HG02759 (cell line): Measurements from ENCODE around the gene HDLBP.
A peak's percentile ranks its signal among the peaks of the same experiment; 100 is the strongest.

Experiments
- ATAC-seq: cut with Tn5 transposase; IDR thresholded peaks from one replicate; pipeline ENCODE4 v1.9.1; 2021; ENCODE audit warnings: mild to moderate bottlenecking, moderate library complexity; ENCODE audit not compliant: unreplicated experiment

Gene HDLBP

DNA sequence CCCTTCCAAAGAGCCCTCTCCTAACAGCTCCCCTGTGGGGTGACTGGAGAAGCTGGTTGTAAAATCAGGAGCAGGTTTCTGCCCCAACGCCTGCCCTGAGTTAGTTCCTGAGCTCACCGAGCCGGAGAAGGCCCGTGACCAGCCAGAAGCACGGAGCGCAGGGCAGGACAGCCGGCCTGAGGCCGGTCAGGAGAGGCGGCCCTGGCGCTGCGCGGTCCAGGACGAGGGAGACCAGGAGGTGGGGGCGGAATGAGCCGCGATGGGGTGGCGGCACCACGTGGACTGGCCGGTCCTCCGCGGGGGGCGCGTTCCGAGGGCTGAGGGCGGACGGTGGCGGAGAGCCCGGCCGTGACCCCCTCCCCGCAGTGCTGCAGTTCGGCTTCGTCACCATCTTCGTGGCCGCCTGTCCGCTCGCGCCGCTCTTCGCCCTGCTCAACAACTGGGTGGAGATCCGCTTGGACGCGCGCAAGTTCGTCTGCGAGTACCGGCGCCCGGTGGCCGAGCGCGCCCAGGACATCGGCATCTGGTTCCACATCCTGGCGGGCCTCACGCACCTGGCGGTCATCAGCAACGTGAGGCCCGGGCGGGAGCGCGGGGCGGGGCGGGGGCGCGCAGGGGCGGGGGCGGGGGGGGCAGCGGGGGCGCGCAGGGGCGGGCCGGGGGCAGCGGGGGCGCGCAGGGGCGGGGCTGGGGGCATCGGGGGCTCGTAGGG lies 98.0 kb downstream of the HDLBP start:
- ATAC-seq = peak; percentile 50

GRCh38 chr2:241216211-241216761 lies 99.2 kb downstream of the HDLBP start:
- ATAC-seq = no peak

DNA sequence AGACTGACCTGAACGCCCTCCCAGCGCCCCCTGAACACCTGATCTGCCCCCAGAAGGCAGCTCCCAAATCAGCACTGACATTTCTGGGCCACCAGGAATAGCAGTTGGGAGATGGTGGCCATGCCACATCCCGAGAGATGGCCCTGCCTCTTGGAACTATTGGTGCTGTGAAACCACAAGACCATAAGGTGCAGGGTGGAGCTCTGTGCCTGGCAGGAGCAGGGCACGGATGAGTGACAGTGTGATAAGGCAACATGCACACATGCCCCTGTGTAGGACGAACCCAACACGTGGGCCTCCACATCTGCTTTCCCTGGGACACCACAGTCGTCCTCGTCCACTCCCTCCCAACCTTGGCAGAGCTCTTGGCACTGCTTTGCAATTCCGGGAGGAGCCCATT lies 100.1 kb downstream of the HDLBP start:
- ATAC-seq = no peak

- ATAC-seq = no peak
Measured at GRCh38 chr2:241214766-241215165, 100.7 kb downstream of the HDLBP start.

DNA sequence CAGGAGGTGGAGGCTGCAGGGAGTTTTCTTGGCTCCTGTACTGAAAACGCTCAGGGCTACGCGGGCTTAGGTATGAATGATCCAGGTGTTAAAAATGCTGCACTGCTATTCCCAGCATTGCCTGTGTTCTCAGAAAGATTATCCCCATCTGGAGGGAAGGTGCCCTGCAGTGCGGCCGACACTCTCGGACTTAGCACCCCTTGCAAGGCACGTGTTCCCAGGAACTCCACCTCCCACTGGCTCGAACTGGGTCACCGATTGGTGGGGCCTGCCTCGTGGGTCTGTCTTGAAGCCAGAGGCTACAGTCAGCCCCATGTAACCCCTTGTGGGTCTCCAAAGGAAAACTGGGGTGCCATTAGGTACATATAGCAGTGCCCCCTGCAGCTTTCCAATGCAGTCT lies 101.3 kb downstream of the HDLBP start:
- no peak for ATAC-seq

GRCh38 chr2:241213567-241213966 lies 101.9 kb downstream of the HDLBP start:
- no peak for ATAC-seq

- ATAC-seq = no peak
Measured at GRCh38 chr2:241213041-241213440, 102.4 kb downstream of the HDLBP start.

GRCh38 chr2:241211276-241211675 lies 104.2 kb downstream of the HDLBP start:
- ATAC-seq = no peak

DNA sequence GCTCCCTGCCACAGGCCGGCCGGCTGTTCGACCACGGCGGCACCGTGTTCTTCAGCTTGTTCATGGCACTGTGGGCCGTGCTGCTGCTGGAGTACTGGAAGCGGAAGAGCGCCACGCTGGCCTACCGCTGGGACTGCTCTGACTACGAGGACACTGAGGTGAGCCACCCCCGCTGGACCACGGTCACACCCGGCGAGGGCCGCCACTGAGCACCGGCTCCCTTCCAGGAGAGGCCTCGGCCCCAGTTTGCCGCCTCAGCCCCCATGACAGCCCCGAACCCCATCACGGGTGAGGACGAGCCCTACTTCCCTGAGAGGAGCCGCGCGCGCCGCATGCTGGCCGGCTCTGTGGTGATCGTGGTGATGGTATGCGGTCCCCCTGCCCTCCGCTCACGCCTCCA lies 106.2 kb downstream of the HDLBP start:
- no peak for ATAC-seq

DNA sequence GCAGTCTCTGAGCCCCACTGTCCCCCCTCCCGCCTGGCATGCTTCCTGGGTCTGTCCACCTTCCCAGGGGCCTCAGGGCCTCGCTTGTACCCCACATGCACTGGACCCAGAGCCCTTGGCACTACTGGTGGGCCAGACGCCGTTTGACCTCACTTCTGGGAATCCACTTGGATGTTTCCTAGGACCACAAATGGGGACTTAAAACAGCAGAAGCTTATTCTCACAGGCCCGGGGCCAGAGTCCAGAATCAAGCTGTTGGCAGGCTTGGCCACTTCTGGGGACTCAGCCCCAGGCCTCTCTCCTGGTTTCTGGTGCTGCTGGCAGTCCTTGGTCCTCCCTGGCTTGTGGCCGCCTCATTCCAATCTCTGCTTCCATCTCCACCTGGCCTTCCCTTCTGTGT lies 107.4 kb downstream of the HDLBP start:
- ATAC-seq = no peak

- no peak for ATAC-seq
Measured at GRCh38 chr2:241207641-241208040, 107.8 kb downstream of the HDLBP start.

GRCh38 chr2:241207151-241207550 lies 108.3 kb downstream of the HDLBP start:
- no peak for ATAC-seq

DNA sequence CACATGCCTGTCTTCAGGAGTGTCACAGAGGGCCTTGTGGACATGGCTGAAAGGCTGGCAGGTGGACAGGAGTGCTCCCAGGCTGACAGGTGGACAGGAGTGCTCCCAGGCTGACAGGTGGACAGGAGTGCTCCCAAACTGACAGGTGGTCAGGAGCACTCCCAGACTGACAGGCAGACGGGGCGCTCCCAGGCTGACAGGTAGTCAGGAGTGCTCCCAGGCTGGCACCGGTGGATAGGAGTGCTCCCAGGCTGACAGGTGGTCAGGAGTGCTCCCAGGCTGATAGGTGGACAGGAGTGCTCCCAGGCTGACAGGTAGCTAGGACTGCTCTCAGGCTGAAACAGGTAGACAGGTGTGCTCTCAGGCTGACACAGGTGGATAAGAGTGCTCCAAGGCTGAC lies 110.4 kb downstream of the HDLBP start:
- no peak for ATAC-seq

DNA sequence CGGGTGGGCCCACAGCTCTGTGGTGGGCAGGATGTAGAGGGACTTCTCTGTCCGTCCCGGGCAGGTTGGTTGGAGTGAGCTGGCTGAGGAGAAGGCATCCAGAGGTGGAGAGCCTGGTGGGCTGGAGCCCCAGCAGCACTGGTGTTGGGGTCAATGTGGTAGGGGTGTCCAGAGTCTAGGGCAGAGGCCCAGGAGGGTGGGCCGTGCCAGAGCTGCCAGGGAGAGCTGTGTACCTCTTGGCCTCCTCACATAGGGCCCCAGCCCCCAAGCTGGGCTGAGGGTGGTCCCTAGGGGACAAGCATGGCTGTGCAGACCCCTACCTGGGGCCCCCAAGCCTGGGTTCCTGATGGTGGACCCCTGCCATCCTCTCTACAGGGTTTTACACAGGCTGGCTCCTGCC lies 111.0 kb downstream of the HDLBP start:
- ATAC-seq = no peak

DNA sequence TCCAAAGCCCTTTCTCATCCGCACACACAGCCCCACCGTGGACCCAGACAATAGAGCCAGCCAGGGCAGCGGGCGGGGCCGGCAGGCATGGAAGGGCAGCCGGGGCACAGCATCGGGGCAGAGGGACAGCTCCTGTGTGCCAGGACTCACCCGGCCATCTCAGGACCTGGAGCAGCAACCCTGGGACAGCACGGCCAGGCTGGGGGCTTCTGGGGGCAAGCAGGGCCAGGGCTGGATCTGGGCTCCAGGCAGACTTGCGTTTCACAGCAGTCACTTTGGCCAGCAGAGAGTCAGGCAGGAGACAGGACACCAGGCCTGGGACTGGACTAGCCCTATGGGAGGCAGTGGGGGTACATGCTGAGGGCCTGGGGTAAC lies 111.5 kb downstream of the HDLBP start:
- ATAC-seq = no peak

- no peak for ATAC-seq
Measured at GRCh38 chr2:241203218-241204009, 112.1 kb downstream of the HDLBP start.

- ATAC-seq = no peak
Measured at GRCh38 chr2:241202681-241203080, 112.8 kb downstream of the HDLBP start.

DNA sequence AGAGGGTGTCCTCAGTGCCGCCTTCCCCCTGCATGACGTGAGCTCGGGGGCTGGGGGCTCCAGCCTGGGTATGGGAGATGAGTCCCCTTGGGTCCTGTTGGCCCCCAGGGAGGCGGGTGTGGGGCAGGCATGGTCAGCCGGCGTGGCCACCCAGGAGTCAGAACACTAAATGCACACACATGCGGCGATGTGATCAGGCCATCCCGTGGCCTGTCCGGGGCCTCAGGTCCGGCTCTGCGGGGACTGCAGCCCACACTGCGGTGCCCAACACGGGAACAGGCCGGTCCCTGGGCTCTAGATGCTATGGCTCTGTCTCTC lies 113.2 kb downstream of the HDLBP start:
- ATAC-seq = no peak

DNA sequence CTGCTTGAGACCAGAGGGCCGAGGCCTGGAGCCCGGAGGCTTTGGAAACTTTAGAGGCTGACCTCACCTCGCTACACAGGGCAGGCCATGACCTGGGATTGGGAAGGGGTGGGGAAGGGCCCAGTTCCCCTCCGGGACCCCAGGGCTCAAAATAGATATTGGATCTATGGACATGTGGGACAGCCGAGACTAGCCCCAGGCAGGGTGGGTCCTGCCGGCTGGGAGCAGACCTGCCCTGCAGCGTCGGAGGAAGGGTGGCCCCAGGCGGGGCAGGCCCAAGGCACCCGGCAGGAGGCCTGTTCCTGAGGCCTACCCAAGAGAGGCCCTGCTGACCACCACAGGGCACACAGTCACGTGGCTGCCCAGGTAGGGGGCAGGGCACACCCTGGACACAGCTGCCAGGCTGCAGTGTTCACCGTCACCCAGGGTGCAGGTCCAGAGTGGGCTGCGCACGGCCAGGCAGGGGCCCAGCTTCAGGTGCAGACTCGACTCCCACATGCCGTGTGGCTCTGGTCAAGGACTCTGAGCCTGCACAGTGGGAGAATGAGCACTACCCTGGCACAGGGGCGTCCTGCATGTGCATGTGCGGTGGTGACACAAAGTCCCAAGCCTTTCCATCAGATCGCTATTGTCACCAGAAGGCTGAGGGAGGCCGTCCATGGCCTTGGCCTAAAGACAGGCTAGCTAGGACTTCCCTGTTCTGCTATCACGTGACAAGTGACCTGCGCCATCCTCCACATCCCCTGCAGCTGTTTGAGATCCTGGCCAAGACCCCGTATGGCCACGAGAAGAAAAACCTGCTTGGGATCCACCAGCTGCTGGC lies 113.8 kb downstream of the HDLBP start:
- ATAC-seq = no peak

DNA sequence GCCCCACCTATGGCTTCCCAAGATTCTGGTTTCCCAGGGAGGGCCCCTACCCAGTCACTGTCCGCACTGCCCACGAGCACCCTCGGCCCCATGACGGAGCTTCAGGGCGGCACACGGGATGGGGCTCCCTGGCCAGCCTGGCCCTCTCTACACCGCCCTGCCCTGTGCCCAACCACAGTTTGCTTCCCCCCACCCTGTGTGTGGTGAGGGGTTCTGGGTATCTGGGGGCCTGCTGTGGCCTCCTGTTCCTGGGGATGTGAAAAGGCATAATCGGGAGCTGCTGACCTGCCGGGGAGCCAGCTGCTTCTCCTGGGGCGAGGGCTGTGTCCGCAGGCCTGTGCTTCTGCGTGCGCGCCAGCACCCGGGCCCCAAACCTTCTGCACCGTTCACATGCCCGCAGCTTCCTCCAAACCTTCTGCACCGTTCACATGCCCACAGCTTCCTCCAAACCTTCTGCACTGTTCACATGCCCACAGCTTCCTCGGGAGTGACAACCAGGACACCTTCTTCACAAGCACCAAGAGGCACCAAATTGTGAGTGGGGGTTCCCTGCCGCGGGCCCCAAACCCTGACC lies 114.6 kb downstream of the HDLBP start:
- no peak for ATAC-seq
